H4 (cell line): ENCODE measurements around the gene CSTB. TPM values are rescaled to one million over a fixed set of nuclear protein-coding genes. Genes with fewer than 3 reads are reported as not detected.

Experiments used
- DNase-seq: peaks from one replicate; pipeline ENCODE4 v3.0.0-alpha.2; 2015; ENCODE audit warnings: low spot score
- total RNA-seq: library from RNA; depleted of rRNA; stranded (reverse); fragments of >200 nt; shearing (Covaris generic); gene quantifications from 2 replicates; pipeline ENCODE4 v1.2.3, GENCODE V29; 2014

The CSTB gene
- total RNA-seq, 1 experiment from 2014 or later, result 33.8 TPM

DNA sequence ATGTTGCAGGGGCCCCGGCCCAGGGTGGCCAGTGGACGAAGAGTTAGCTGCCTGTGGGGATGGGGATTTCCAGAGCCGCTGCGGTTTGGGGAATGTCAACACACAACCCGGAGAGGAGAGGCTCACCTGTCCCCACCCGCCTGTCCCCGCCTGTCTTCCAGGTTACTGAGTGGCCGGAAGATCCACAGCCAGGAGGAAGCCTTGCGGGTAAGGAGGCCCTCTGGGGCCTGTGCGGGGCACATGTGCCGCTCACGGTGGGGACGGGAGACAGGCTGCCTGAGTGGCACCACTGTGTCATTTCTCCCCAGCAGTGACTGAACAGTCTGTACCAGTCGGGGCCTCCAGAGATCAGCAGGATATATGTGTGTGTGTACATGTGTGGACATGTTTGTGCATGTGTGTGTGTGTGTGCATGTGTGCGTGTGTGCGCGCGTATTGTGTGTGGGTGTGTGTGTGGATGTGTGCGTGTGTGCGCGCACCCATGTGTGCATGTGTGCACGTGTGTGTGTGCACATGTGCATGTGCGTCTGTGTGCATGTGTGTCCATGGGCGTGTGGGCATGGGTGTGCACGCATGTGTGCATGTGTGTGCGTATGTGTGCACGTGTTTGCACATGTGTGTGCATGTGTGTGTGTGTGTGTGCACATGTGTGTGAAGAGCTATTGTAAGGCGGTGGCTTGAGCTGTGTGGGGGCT lies 25.6 kb downstream of the CSTB start:
- DNase-seq, result no peak

DNA sequence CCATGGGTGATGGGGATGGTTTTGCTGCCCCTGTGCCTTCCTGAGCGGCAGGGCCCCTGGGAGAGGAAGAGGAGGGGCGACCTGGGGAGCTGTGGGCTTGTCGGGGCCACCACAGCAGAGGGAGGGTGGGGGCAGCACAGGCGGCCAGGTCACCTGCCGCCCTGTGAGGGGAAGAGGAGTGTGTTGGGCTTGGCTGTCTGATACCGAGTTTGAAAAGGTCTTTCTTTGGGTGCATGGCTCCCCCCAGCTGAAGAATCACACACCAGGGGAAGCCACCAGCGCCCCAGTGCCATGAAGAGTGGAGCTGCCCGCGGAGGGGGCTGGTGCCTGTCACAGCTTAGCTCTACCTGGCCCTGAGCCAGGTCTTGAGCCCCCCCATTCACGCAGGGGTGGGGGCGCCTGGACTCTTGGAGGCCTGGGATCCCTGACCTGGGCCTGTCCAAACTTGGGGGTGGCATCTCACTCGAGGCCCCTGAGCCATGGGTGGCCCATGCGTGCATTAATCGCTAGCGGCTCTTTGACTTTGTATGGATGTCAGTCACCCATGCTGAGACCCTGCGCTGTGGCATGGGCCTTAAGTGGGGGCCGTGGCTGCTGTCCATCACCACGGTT lies 26.4 kb downstream of the CSTB start:
- no peak for DNase-seq

DNA sequence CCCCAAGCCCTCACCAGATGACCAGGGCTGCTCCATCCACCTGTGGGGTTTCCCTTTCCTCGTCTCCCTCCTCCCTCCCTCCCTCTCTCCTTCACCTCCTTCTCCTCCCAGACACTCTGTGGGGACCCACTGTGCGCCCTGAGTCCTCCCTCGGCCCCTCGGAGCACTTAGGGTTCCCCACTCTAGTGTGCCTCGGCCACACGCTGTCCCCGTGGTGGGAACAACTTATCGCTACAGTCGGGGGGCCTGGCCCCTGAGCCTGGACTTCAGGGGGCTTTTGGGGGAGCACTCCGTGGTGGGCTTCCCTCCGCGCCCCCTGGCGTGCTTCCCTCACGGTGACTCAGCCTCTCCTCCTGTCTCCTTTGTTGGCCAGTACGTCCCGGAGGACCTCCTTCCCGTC lies 27.5 kb downstream of the CSTB start:
- DNase-seq, result no peak

DNA sequence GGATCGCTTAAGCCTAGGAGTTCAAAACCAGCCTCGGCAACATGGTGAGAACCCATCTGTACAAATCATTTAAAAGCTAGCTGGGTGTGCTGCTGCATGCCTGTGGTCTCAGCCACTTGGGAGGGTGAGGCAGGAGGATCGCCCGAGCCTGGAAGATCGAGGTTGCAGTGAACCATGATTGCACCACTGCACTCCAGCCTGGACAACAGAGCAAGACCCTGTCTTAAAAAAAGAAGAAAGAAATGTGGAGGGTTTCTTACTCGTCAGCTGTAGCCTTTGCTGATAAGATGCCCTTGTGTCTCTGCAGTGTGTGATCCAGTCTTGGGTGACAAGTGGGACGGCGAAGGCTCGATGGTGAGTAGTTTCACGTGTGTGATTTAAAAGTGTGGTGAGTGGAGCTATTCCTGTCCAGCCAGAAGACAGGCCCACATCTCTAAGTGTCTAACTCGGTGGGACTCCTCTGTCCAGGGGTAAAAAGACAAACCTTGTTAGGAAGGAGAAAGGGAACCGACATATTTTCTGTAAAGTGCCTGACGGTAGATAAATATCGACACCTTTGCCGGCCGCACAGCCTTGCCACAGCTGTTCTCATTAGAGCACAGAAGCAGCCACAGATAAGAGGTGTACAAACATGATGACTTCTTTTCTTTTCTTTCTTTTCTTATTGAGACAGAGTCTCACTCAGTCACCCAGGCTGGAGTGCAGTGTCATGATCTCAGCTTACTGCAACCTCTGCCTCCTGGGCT lies 30.2 kb downstream of the CSTB start:
- DNase-seq, result no peak

DNA sequence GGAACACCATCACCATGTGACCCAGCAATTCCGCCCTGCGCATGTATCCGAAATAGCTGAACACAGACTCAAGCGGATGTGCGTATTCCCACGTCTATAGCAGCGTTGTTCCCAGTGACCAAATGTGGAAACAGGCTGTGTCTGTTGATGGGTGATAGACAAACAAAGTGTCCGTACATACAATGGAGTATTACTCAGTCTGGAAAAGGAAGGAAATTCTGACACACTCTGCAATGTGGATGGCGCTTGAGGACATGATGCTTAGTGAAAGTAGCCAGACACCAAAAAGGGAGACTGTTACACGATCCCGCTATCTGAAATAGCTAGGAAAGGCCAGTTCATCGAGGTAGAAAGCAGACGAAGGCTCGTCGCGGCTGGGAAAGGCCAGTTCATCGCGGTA lies 31.4 kb downstream of the CSTB start:
- no peak for DNase-seq

DNA sequence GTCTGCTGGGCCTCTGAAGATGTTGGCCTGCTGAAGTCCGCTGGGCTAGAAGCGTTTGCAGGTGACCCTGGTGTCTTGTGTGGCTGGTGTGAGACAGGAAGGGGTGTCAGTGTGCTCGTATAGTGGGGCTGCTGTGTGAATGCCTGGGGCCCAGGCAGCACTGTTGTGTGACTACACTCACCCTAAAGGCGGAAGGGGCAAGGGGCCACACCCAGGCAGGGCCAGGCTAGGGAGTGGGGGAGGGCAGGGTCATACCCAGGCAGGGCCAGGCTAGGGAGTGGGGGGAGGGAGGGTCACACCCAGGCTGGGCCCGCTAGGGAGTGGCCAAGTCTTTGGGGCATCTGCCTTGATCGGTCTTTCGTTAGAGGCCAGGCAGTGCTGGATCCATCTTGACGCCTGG lies 32.2 kb downstream of the CSTB start:
- DNase-seq, result no peak

DNA sequence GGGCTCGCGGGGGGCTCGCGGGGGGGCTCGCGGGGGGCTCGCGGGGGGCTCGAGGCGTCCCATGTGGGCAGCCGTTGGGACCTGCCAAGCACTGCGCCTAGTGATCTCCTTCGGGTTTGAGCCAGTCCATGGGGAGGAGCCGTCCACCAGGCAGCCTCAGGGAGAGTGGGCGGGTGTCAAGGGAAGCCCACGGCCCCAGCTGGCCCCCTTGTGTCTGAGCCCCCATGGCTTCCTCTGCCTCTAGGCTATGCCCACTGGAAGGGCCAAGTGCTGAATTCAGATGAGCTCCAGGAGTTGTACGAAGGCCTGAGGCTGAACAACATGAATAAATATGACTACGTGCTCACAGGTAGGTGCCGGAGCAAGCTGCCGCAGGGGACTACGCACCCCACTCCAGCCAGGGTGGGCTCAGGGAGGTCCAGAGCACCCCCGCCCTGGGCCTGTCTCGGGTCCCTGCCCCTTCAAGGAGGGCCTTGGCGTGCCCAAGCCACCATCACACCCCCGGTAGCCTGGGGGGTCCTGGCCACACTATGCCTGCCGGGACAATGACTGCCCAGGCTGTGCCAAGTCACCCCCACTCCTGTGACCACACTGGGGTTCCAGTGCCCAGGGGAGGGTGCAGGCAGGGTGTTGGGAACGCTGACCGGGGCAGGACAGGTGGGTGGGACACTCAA lies 34.5 kb downstream of the CSTB start:
- DNase-seq, result no peak

DNA sequence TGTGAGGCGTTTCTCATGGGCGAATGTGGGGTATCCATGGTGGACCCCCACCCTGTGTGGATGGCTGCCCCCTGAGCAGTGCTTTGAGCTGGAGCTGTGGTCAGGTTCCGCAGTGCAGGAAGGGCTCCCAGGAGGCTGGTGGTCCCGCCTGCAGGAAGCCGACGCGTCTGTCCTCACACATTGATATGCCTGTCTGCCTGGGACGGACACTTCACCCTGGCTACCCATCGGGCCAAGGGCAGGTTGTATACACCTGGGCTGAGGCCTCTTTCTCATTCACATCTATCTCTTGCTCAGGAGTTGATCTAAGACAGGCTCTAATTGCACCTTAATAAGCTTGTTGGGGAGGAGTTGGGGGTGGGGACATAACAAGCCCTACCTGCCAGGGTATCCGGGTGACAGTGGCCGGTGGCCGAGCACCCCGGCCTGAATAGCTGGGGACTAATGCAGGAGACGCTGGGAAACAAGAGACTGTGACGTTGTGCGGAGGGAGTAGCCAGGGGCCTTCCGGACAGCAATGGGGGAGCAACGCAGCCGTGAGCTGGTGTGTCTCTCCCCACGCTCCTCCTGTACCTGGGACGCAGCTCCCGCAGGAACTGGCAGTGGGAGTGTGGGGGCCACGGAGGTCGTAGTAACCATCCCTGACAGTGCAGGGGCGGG lies 35.5 kb downstream of the CSTB start:
- DNase-seq, result no peak

DNA sequence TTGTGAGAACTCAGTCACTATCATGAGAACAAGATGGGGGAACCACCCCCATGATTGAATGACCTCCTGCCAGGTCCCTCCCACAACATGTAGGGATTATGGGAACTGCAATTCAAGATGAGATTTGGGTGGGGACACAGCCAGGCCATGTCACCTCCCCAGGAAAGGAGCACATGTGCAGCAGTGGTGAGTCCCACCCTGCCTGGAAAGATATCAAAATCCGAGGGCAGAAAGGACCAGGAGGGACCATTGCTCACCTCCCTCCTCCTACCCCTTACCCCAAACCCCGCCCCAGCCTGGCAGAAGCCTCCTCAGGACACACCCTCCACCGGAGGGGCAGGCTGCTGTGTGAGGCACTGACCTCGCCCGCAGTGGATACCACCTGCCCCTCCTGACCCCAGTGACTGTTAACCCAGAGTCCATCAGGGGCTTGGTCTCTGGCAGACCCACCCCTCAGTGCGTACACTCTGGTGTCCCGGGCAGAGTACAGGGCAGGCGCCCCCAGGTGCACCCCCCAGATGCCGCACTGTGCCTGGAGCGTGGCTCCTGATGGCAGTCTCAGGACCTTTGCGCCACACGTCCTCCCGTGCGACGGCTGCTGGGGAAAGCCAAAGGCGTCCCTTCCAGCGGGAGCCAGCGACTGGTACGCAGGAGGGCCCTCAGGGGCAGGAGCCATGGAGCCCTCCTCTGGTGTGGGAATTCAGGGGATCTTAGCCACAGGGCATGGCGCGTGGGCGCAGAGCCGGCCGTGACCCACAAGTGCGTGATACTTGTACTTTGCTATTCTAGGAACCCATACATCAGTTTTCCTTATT lies 36.3 kb downstream of the CSTB start:
- no peak for DNase-seq

DNA sequence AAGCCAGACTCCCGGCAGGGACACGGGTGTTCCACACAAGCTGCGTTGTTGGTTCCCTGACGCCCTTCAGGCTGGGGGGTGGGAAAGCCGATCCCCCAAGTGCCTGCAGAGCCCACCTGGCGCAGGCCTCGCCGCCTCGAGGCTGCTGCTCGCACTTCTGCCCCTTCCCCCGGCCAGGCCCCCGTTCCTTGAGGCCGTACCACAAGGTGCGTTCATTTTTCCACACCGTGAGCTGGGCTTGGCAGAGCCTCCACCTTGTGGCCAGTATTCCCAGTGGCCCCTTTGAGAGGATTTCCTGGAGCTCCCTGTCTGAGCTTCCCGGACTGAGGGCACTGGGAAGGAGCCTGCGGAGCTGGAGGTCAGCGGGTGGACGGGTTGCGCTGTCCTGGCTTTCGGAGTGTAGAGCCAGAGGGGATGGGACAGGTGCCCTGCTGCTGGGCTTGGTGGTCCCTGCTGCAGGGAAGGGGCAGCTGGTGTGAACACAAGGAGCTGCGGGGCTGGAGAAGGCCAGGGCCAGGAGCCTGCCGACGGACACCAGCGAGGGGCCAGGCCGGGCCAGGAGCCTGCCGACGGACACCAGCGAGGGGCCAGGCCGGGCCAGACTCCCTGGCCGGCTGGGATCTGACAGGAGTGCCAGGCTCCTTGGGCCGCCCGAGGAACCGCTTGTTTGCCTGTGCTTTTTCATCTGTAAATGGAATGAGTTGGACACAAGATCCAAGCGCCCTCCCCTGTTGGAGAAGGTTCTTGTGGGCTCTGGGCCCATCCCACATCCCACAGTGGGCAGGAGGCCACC lies 38.8 kb downstream of the CSTB start:
- no peak for DNase-seq

DNA sequence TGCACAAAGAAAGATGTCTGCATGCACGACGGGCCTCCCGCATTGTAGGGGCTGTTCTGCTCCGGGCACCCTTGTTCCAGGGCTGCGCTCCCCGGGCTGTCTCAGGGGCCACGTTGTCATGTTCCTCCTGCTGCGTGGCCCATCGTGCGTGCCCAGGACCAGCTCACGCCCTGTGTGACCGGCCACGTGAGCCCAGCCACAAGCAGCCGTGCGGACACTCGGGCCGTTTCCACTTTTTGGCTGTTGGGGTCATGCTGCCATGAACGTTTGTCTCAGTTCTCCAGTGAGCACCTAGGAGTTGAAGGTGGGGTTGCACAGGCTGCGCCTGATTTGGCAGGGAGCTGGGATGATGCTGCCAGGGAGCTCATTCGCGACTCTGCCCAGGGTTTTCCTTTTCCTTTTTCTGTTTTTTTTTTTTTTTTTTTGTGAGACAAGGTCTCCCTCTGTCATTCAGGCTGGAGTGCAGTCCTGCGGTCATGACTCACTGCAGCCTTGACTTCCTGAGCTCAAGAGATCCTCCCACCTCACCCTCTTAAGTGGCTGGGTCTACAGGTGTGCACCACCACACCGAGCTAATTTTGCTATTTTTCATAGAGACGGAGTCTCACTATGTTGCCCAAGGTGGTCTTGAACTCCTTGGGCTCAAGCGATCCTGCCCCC lies 39.8 kb downstream of the CSTB start:
- DNase-seq, result no peak

DNA sequence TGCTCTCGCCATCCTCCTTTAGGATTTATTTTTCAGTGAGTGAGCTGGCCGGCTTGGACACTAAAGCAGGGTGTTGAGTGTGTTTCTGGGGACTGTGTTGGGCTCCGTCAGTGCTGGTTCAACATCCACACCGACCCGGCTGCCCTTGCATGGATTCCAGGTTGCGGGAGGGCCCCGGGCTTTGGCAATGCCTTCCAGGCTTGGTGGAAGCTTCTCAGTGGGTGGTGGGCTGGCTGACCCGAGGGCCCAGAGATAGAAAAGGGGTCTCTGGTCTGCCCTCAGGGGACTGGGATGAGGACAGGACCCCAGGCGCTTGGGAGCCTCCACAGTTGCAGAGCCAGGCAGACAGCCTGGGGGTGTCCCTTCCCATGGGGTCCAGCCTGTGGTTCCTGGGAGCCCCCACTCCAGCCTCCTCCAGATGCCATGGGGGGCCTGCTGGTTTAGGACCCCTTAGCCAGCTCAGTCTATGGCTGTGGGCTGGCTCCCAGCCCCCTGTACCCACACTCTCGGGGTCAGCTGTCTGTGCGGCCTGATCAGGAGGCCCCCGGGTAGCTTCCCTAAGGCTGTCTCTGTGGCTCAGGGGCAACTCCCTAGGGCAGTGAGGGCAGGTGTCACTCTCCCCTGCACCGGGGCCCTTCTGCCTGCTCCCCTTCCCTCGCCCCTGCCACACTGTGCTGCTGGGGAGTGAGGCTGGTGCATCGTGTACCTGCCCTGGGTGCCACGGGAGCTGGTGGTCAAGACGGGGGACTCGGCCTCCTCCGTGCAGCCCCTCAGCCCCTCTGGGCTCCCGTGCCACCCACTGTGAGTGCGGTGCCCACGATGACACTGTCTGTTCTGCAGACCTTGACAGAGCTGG lies 40.6 kb downstream of the CSTB start:
- DNase-seq, result no peak

DNA sequence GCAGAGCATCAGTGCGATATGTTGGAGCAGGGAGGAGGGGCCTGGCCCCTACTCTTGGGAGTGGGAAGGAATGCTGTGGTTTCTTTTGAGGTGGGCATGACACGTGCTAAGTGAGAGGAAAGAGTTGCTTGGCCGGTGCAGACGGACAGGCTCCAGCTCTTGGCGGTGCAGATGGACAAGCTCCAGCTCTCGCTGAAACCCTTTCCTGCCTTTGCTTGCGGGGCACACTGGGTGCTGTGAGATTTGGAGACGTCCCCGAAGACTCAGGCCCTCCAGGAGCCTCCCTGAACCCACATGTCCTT lies 41.2 kb downstream of the CSTB start:
- no peak for DNase-seq

DNA sequence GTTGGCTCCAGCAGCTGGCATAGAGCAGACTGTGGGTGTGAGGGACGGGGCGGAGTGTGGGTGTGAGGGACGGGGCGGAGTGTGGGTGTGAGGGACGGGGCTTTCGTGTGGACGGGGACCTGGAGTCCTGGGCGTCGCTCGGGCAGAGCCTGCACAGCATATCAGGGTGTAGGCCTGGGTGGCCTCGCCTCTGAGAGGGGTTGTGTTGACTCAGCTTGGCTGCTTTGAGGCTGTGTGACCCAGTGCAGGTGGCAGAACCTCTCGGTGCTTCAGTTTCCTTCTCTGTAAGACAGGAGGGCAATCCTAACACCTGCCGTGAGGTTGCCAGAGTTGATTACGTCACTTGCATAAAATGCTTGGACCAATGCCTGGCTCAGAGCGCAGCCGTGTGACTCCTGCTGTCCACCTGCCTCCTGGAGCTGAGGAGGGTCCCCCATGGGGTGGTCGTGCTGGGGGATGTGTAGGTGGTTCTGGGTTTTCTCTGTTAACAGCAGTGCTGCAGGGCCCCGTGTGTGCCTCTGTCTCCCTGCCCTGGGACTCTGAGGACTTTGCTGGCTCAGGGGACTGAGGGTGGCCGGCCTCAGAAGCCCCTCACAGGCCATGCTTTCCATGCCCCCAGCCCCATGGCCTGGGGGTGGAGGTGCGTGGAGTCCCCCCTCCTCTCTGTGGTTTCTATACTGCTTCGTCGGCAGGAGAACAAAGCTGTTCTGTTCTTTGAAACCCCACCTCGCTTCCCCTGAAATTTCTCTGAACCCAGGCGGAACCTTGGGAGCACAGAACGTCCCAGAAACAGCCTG lies 41.8 kb downstream of the CSTB start:
- no peak for DNase-seq

DNA sequence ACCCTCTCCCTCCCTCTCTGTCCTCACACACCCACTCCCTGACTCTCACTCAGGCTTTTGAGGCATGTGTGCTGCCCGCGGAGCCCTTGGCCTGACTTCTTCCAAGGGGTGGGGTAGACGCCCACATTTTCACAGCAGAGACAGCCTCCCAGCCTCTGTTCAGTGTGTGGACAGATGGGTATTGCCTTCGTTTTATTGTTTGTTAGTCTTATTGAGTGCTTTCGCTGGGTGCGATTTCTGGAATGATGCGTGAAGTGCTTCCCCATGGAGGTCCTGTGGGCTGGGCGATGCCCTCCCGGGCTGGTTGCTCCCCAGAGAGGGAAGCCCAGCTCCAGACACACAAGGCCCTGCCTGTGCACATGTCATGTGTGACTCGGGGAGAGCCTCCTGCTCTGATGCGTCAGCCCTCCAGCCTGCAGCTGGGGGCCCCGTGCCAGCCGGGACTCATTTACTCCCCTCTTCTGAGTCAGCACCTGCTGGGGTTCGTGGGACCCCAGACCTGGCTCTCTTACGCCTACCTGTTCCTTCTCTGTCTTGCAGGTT lies 42.5 kb downstream of the CSTB start:
- DNase-seq, result no peak

DNA sequence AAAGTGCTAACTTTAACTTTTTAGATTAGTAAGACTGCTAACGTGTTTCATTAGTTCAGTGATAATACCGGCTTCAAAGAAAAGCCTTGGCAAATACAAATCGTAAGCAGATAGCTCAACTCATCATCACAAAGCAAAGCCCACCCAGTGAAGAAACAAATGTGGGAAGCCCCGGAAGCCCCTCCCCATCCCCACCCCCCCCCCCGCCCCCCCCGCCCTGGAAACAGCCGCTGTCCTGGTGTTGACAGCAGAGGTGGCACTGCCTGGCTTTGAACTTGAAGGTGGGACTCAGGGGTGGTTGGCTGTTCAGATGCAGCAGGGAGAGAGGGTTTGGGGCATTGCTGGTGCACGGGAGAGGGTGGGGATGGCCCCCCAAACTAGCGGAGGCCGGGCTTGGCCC lies 43.0 kb downstream of the CSTB start:
- no peak for DNase-seq

DNA sequence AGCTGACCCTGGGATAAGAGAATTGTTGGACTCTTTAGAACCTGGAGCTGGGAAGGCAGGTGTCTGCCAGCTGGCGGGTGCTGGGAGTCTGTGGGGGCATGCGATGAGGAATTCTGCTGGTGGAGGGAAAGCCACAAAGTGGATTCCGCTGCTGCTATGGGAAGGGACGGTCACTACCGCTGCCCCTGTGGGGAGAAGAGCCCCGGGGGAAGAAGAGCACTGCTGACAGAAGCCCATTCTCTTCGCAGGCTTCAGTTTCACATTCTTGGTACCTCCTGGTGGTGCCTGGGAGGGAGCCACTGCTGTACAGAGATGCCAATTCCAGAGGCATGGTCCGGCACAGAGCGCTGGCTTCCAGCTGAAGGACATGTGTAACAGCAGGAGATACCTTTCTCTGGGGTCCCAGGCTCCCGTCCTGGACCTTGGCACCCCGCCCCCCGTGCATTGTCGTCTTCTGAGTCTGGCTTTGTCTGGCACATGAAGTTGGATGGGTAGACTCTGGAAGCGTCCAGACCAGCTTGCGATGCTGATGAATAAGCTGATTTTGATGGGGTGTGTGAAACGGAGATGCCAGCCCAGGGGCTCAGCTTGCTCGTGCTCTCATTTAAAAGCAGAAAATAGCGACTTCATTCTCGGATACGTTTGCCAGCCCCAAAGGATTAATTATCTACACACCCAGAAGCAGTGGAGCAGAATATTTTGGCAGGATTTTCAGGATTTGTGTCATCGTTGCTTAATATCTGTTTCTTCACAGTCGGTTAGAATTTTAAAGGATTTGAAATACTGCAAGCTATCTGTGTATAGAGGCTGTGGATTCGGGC lies 44.0 kb downstream of the CSTB start:
- DNase-seq, result no peak
